Ishikawa (cell line): ENCODE data around the gene QSOX2.

Experiments used
- CEBPB ChIP-seq: IDR thresholded peaks from 2 replicates; pipeline ENCODE4 v1.6.1; 2012
- CREB1 ChIP-seq: IDR thresholded peaks from 2 replicates; pipeline ENCODE4 v1.6.1; 2012; ENCODE audit warnings: low read depth
- EGR1 ChIP-seq: IDR thresholded peaks from 2 replicates; pipeline ENCODE4 v1.6.1; 2012
- EP300 ChIP-seq: IDR thresholded peaks from 2 replicates; pipeline ENCODE4 v1.6.1; 2012; ENCODE audit warnings: borderline replicate concordance
- FOXM1 ChIP-seq: IDR thresholded peaks from 2 replicates; pipeline ENCODE4 v1.6.1; 2012; ENCODE audit warnings: low read depth, borderline replicate concordance
- NFIC ChIP-seq: IDR thresholded peaks from 2 replicates; pipeline ENCODE4 v1.6.1; 2012
- RAD21 ChIP-seq: IDR thresholded peaks from 2 replicates; pipeline ENCODE4 v1.6.1; 2012; ENCODE audit warnings: low read depth
- TAF1 ChIP-seq: IDR thresholded peaks from 2 replicates; pipeline ENCODE4 v1.6.1; 2012; ENCODE audit warnings: low read depth, mild to moderate bottlenecking
- TCF12 ChIP-seq: IDR thresholded peaks from 2 replicates; pipeline ENCODE4 v1.6.1; 2012; ENCODE audit warnings: low read depth
- TEAD4 ChIP-seq: IDR thresholded peaks from 2 replicates; pipeline ENCODE4 v1.6.1; 2012
- YY1 ChIP-seq: IDR thresholded peaks from 2 replicates; pipeline ENCODE4 v1.6.1; 2012; ENCODE audit warnings: low read depth
- ZBTB7A ChIP-seq: IDR thresholded peaks from 2 replicates; pipeline ENCODE4 v1.6.1; 2012; ENCODE audit warnings: low read depth
- TF ChIP-seq, protein P1 (sequence below): IDR thresholded peaks from 2 replicates; pipeline ENCODE4 v1.6.1; 2012
- TF ChIP-seq, protein P2 (sequence below): IDR thresholded peaks from 2 replicates; pipeline ENCODE4 v1.6.1; 2012; ENCODE audit warnings: low read depth, mild to moderate bottlenecking
- TF ChIP-seq, protein P3 (sequence below): IDR thresholded peaks from 2 replicates; pipeline ENCODE4 v1.6.1; 2012

QSOX2 gene

DNA sequence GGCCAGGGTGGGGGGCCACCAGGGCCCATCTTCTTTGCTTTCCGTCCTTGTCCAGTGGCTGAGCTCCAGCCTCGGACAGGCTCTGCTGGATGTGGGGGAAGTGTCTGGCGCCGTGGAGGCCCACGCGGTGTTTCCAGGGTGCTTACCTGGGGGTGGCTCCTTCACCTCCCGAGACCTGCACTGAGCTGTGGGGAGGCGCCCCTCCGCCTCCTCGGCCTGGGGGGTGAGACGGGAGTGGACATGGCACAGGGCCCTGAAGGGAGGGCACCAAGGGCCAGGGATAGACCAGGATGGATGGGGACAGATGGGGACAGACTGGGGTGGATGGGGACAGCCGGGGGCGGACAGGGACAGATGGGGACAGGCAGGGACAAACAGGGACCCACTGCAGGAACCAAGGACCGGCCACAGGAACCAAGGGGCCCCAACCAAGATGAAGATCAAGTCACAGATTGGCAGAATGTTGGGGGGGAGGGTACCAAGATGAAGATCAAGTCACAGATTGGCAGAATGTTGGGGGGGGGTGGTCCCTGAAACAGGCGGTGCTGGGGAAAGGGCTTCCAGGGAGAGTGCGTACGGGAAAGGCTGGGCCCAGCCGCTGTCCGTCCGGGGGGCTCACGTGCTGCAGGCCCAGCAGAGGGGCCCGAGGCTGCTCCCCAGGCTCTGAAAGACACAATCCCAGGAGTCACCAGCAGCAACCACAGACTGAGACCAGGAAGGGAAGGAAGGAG lies 13.3 kb upstream of the QSOX2 start:
- TF ChIP-seq NFIC (no peak), CEBPB (no peak), TAF1 (no peak), EGR1 (no peak), TEAD4 (no peak), RAD21 (no peak), ZBTB7A (no peak), CREB1 (no peak)
- TF ChIP-seq, protein P1, sequence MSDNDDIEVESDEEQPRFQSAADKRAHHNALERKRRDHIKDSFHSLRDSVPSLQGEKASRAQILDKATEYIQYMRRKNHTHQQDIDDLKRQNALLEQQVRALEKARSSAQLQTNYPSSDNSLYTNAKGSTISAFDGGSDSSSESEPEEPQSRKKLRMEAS, result no peak

DNA sequence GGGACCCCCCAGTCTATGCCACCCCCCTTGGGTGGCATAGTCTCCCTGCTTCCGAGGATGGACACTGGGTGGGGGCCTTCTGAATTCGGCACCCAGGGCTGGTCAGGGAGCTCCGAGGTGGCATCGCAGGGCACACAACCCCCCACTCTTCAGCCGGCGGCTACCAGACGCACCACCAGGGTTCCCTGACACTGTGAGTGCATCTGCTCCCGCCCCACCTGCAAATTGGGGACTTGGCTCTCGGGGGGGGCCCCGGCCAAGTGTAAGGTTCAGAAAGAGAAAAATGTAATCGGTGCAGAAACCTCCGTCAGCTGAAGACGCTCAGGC lies 12.7 kb upstream of the QSOX2 start:
- TF ChIP-seq ZBTB7A, result no peak
- TF ChIP-seq RAD21, result no peak
- TF ChIP-seq YY1, result no peak
- TF ChIP-seq, protein P2, sequence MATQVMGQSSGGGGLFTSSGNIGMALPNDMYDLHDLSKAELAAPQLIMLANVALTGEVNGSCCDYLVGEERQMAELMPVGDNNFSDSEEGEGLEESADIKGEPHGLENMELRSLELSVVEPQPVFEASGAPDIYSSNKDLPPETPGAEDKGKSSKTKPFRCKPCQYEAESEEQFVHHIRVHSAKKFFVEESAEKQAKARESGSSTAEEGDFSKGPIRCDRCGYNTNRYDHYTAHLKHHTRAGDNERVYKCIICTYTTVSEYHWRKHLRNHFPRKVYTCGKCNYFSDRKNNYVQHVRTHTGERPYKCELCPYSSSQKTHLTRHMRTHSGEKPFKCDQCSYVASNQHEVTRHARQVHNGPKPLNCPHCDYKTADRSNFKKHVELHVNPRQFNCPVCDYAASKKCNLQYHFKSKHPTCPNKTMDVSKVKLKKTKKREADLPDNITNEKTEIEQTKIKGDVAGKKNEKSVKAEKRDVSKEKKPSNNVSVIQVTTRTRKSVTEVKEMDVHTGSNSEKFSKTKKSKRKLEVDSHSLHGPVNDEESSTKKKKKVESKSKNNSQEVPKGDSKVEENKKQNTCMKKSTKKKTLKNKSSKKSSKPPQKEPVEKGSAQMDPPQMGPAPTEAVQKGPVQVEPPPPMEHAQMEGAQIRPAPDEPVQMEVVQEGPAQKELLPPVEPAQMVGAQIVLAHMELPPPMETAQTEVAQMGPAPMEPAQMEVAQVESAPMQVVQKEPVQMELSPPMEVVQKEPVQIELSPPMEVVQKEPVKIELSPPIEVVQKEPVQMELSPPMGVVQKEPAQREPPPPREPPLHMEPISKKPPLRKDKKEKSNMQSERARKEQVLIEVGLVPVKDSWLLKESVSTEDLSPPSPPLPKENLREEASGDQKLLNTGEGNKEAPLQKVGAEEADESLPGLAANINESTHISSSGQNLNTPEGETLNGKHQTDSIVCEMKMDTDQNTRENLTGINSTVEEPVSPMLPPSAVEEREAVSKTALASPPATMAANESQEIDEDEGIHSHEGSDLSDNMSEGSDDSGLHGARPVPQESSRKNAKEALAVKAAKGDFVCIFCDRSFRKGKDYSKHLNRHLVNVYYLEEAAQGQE, result no peak
- no peak for TF ChIP-seq FOXM1
- TF ChIP-seq TCF12, result no peak

DNA sequence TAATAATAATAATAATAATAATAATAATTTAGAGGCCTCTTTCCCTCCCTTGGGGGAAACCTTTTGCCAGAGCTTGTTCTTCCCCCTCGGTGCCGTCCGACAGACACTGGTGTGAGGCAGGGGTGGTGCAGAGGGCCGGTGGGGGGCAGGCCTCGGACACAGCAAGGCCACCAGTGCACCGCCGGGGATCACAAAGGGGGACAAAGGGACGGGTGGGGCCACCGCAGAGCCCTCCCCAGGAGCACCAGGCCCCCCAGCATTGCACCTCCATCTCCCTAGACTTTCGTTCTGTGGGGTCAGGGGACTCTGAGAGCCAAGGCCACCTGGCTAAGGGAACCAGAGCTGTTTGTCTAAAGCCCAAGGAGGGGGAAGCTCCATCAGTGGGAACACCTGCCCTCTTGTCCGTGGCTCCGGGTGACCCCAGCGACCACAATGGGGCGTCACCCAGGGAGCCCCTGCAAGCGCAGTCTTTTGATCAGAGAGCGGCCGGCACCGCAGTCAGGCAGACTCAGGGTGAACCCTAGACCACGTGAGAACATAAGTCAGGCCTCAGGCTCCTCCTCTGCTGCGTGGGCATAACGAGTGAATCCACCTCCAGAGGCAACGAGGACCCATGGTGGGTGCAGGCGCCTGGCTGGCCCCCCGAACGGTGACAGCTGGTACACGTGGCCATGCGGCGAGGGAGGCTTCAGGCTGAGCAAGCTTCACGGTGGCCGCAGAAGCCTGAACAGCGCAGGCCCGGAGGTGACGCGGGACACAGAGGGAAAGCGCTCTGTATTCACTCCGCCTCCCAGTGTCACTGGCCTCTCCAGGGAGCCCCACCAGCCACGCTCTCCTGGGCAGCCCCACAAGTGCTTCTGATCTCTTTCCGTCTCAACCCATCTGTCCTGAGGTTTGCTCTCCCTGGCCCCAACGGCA lies 12.0 kb upstream of the QSOX2 start:
- TF ChIP-seq CEBPB (no peak), TAF1 (no peak), YY1 (no peak), TEAD4 (no peak), RAD21 (no peak), NFIC (no peak), EP300 (no peak), FOXM1 (no peak), TCF12 (no peak), ZBTB7A (no peak), EGR1 (no peak)
- TF ChIP-seq, protein P2, result no peak
- TF ChIP-seq, protein P3, sequence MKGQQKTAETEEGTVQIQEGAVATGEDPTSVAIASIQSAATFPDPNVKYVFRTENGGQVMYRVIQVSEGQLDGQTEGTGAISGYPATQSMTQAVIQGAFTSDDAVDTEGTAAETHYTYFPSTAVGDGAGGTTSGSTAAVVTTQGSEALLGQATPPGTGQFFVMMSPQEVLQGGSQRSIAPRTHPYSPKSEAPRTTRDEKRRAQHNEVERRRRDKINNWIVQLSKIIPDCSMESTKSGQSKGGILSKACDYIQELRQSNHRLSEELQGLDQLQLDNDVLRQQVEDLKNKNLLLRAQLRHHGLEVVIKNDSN, result no peak

DNA sequence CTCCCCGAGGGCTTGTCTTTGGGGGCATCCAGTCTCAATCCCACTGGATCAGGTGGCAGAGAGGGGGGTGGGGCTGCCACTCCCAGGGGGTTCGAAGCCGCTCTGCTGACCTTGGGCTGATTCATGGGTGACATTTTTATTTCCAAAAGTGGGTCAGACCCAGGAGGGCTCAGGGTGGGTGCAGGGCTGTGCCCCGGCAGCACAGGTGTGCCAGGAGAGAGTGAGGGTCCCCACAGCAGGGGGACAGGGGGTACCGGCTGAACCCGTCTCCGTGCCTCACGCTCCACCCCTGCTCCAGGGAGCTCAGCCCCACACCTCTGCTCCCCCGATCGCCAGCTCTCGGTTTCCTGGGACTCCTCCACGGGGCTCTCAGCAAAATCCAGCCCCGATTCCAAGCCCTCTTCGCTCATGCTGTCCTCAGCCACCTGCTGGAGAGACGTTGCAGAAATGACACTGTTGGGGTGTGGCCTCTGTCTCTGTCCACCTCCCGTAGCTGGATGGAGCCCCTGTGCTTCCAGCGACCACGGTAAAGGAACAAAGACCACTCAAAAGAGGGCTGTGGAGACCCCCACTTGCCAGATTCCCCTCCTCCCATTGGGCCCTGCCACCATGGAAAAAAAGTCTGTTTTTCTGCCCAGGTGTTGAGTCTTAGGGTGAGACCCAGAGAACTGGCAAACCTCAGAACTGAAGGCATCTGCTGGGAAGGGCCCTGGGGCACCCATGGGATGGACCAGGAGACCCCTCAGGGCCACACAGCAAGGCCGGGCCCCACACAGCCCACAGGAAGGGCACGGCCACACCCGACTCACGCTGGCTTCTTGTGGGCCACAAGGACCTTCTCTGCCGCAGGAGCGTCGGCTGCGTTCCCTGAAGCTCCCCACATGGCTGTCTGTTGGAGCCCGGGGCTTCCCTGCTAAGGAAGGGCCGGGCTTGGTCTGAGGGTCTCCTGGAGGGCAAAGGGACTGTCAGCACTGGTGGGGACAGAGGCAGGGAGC lies 10.6 kb upstream of the QSOX2 start:
- TF ChIP-seq YY1 (no peak), EP300 (no peak), CEBPB (no peak), EGR1 (no peak), TCF12 (no peak), FOXM1 (no peak), NFIC (no peak), CREB1 (no peak), TEAD4 (no peak), ZBTB7A (no peak), RAD21 (no peak), TAF1 (no peak)
- TF ChIP-seq, protein P3, result no peak
- TF ChIP-seq, protein P1, result no peak
- TF ChIP-seq, protein P2, result no peak
